ENCODE data around the gene PRKAG2. TPM values are rescaled to one million over a fixed set of nuclear protein-coding genes. Genes with fewer than 3 reads are reported as not detected.
"Not testable (repeated sequence)": the region's sequence is repeated elsewhere in the genome, so short reads cannot be mapped to it uniquely, and the experiment has no call there.

PRKAG2 gene
- polyA plus RNA-seq, 3 donors = 29.2 to 59.8 (median 30.9) TPM

DNA sequence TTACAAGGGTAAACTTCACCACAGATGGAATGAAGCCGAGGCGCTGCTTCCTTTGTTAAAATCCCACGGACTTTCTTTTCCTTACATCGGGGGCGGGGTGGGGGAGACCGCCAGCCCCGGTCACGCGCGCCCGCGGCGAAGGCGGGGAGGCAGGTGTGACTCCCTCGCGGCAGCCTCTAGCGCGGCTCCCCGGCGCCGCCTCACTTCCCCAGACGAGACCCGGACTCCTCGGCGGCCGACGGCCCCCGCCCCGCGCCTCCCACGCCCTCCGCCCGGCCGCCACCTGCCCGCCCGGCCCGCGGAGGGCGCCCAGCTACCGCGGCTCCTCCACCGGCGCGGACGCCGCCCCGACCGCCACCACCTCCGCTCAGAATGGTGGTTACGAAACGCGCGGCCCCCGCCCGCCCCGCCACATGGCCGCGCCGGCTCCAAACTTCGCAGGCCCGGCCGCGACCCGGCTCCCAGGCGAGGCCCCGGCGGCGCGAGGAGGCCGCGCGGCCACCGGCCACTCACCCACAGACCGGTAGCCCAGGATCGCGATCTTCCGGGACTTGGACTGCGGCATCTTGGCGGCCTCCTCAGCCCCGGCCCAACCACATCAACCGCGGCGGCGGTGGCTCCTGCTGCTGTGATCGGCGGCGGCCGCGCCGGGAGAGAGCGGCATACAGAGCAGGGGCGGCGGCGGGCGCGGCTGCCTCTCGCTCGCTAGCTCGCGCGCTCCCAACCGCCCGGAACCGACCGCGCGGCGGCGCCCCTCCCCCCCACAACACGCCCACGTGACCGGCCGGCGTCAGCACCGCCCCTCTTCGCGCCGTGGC, 357.8 kb downstream of the PRKAG2 start:
- H3K4me1 Mint-ChIP-seq = peaks cover 47% of the 10 kb centered on the region
- not testable (repeated sequence) for H3K27me3 Mint-ChIP-seq (ENCODE audit: low read depth in 3 of 3); H3K36me3 ChIP-seq (replicated peaks in 1 of 2; ENCODE audit: control insufficient read depth in 1 of 2, insufficient read depth in 2 of 2, low read length in 2 of 2); H2AFZ ChIP-seq (ENCODE audit: insufficient read depth, low read depth, low read length, poor library complexity, severe bottlenecking); H3K27me3 ChIP-seq (ENCODE audit: control insufficient read depth in 2 of 2, insufficient read depth in 2 of 2, low read length in 2 of 2); H3K9me3 ChIP-seq (replicated peaks in 1 of 2; ENCODE audit: control insufficient read depth in 1 of 2, insufficient read depth in 1 of 2, low read length in 2 of 2); H3K9me3 Mint-ChIP-seq; H3K36me3 Mint-ChIP-seq
- peak; percentile 37 to 58 (median 43) for DNase-seq
- intact Hi-C loops (cut with micrococcal nuclease) = loop anchor here (10.0 kb wide), 2 partner anchors 236 to 294 kb away; partner anchors contain the start of gene ABCF2 (in 1 of the 2)
- peak overlapping the region; percentile 96 to 98 for H3K4me3 Mint-ChIP-seq
- H3K4me2 ChIP-seq (replicated peaks; ENCODE audit: extremely low read depth, low read length, poor library complexity, severe bottlenecking) = peak overlapping the region; percentile 78
- peak overlapping the region; percentile 92 for H3K9ac ChIP-seq (ENCODE audit: insufficient read depth, low read length, poor library complexity, severe bottlenecking)
- peaks cover 46 to 49% of the 10 kb centered on the region in 2 donors for H3K4me1 ChIP-seq (ENCODE audit: control insufficient read depth in 1 of 2, insufficient read depth in 2 of 2, low read length in 2 of 2)
- WGBS (ENCODE audit: insufficient coverage) = under 1% methylated on average over 80 of the region's 118 CpGs
- H3K79me2 ChIP-seq (ENCODE audit: insufficient read depth, low read length) = peaks cover 48% of the 10 kb centered on the region
- H3K27ac Mint-ChIP-seq = peak overlapping the region; percentile 89 to 97 (median 96)
- H3K4me3 ChIP-seq (replicated peaks in 1 of 3; ENCODE audit: low read depth in 2 of 3, low read length in 3 of 3) = peak overlapping the region; percentile 68 to 86 (median 75)
- peak overlapping the region; percentile 74 to 88 for H3K27ac ChIP-seq (ENCODE audit: low read depth in 1 of 2, low read length in 2 of 2)
- peaks cover 46% of the 10 kb centered on the region for H4K20me1 ChIP-seq (ENCODE audit: insufficient read depth, low read length)

- Mint-ChIP-seq H3K36me3 (no peaks in the 10 kb centered on the region), H3K27ac (peak overlapping the region; percentile 89 to 96 (median 93)), H3K9me3 (peaks cover 0 to 2% (median 0%) of the 10 kb centered on the region in 7 donors), H3K4me3 (peak overlapping the region; percentile 96 to 98), H3K4me1 (peaks cover 53% of the 10 kb centered on the region), H3K27me3 (ENCODE audit: low read depth in 3 of 3) (peaks cover 0 to 2% (median 0%) of the 10 kb centered on the region in 3 donors)
- H3K9ac ChIP-seq (ENCODE audit: insufficient read depth, low read length, poor library complexity, severe bottlenecking) = peak overlapping the region; percentile 92
- H2AFZ ChIP-seq (ENCODE audit: insufficient read depth, low read depth, low read length, poor library complexity, severe bottlenecking) = no peak overlapping the region
- 0% methylated on average over 25 of the region's 36 CpGs for WGBS (ENCODE audit: insufficient coverage)
- H3K4me2 ChIP-seq (replicated peaks; ENCODE audit: extremely low read depth, low read length, poor library complexity, severe bottlenecking) = peak overlapping the region; percentile 78
- H3K36me3 ChIP-seq (replicated peaks in 1 of 2; ENCODE audit: control insufficient read depth in 1 of 2, insufficient read depth in 2 of 2, low read length in 2 of 2) = no peaks in the 10 kb centered on the region
- TF ChIP-seq, protein P1, sequence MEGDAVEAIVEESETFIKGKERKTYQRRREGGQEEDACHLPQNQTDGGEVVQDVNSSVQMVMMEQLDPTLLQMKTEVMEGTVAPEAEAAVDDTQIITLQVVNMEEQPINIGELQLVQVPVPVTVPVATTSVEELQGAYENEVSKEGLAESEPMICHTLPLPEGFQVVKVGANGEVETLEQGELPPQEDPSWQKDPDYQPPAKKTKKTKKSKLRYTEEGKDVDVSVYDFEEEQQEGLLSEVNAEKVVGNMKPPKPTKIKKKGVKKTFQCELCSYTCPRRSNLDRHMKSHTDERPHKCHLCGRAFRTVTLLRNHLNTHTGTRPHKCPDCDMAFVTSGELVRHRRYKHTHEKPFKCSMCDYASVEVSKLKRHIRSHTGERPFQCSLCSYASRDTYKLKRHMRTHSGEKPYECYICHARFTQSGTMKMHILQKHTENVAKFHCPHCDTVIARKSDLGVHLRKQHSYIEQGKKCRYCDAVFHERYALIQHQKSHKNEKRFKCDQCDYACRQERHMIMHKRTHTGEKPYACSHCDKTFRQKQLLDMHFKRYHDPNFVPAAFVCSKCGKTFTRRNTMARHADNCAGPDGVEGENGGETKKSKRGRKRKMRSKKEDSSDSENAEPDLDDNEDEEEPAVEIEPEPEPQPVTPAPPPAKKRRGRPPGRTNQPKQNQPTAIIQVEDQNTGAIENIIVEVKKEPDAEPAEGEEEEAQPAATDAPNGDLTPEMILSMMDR (IDR thresholded peaks at IDR 0.05) = no peak
- peak; percentile 39 to 67 (median 45) for DNase-seq
- peak overlapping the region; percentile 68 to 86 (median 75) for H3K4me3 ChIP-seq (replicated peaks in 1 of 3; ENCODE audit: low read depth in 2 of 3, low read length in 3 of 3)
- peaks cover 57% of the 10 kb centered on the region for H3K79me2 ChIP-seq (ENCODE audit: insufficient read depth, low read length)
- peaks cover 46 to 49% of the 10 kb centered on the region in 2 donors for H3K4me1 ChIP-seq (ENCODE audit: control insufficient read depth in 1 of 2, insufficient read depth in 2 of 2, low read length in 2 of 2)
- H3K9me3 ChIP-seq (replicated peaks in 1 of 2; ENCODE audit: control insufficient read depth in 1 of 2, insufficient read depth in 1 of 2, low read length in 2 of 2) = no peaks in the 10 kb centered on the region
- peaks cover 55% of the 10 kb centered on the region for H4K20me1 ChIP-seq (ENCODE audit: insufficient read depth, low read length)
- H3K27me3 ChIP-seq (ENCODE audit: control insufficient read depth in 2 of 2, insufficient read depth in 2 of 2, low read length in 2 of 2) = no peaks in the 10 kb centered on the region
- intact Hi-C loops (cut with micrococcal nuclease) = loop anchor here (10.0 kb wide), 2 partner anchors 236 to 294 kb away; partner anchors contain the start of gene ABCF2 (in 1 of the 2)
- peak overlapping the region; percentile 74 to 88 for H3K27ac ChIP-seq (ENCODE audit: low read depth in 1 of 2, low read length in 2 of 2)
Measured at GRCh38 chr7:151518105-151518946, 358.6 kb downstream of the PRKAG2 start.
